LNCaP clone FGC (cell line): ENCODE measurements around the gene MACROD2.

Experiments used
- DNase-seq: peaks from one replicate; pipeline ENCODE4 v3.0.0-alpha.2; 2011; ENCODE audit warnings: low read depth
- H3K4me3 ChIP-seq: 2 replicates; pipeline ENCODE4 v1.5.1; 2011; ENCODE audit warnings: mild to moderate bottlenecking, low read depth, low read length, control low read depth
- CTCF ChIP-seq: IDR thresholded peaks from 2 replicates; pipeline ENCODE4 v1.5.1; 2012; ENCODE audit warnings: mild to moderate bottlenecking; ENCODE audit not compliant: control insufficient read depth, insufficient read depth; ENCODE audit errors: extremely low read depth

The MACROD2 gene

GRCh38 chr20:15224199-15224598, 1228.9 kb downstream of the MACROD2 start:
- DNase-seq: no peak
- no peak overlapping the region for H3K4me3 ChIP-seq
- TF ChIP-seq CTCF: no peak

GRCh38 chr20:15227102-15227501, 1231.8 kb downstream of the MACROD2 start:
- TF ChIP-seq CTCF: no peak
- DNase-seq: no peak
- H3K4me3 ChIP-seq: no peak overlapping the region

GRCh38 chr20:15232243-15232642, 1236.9 kb downstream of the MACROD2 start:
- no peak overlapping the region for H3K4me3 ChIP-seq
- no peak for TF ChIP-seq CTCF

GRCh38 chr20:15235471-15236198, 1240.3 kb downstream of the MACROD2 start:
- H3K4me3 ChIP-seq: no peak overlapping the region
- no peak for DNase-seq
- TF ChIP-seq CTCF: no peak

More at GRCh38 chr20:15232243-15232642, 1236.9 kb downstream of the MACROD2 start:
- DNase-seq: no peak

- H3K4me3 ChIP-seq: no peak overlapping the region
- TF ChIP-seq CTCF: peak; percentile 83
- DNase-seq: peak; percentile 14
These were observed 1241.5 kb downstream of the MACROD2 start for GRCh38 chr20:15236812-15237211.

GRCh38 chr20:15239542-15240206, 1244.4 kb downstream of the MACROD2 start:
- no peak for TF ChIP-seq CTCF
- no peak for DNase-seq
- H3K4me3 ChIP-seq: no peak overlapping the region
